ENCODE data around the gene AKAP8L. TPM values are rescaled to one million over a fixed set of nuclear protein-coding genes. Genes with fewer than 3 reads are reported as not detected.

AKAP8L gene
- total RNA-seq, 6 experiments from 2014 or later, result 49.4 to 54.4 (median 52.0) TPM

DNA sequence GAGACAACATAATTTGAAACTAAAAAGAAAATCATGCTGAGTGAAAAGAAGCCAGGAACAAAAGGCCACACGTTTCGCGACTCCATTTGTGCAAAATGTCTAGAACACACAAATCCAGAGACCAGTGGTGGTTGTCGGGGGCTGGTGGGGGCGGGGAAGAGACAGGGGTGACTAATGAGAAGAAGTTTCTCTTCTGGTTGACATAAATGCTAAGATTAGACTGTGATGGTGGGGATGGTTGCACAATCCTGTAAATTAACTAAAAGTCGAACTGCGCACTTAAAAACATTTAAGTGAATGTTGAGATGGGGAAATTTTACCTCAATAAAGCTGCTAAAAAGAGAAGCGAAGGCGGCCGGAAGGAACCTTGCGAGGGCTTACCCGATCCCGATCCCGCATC is 46.3 kb downstream of the AKAP8L start:
- no peaks in the 10 kb centered on the region for H3K9me3 Mint-ChIP-seq
- H3K27ac Mint-ChIP-seq, result no peak overlapping the region
- TF ChIP-seq CTCF (IDR thresholded peaks at IDR 0.05), result no peak
- no peak overlapping the region for H3K4me3 Mint-ChIP-seq
- peaks cover 10% of the 10 kb centered on the region for H3K4me1 Mint-ChIP-seq (ENCODE audit: low read depth)
- H3K36me3 Mint-ChIP-seq (ENCODE audit: low read depth), result peaks cover 14% of the 10 kb centered on the region
- no peak for DNase-seq
- peaks cover 7% of the 10 kb centered on the region for H3K27me3 Mint-ChIP-seq (ENCODE audit: insufficient read depth)

DNA sequence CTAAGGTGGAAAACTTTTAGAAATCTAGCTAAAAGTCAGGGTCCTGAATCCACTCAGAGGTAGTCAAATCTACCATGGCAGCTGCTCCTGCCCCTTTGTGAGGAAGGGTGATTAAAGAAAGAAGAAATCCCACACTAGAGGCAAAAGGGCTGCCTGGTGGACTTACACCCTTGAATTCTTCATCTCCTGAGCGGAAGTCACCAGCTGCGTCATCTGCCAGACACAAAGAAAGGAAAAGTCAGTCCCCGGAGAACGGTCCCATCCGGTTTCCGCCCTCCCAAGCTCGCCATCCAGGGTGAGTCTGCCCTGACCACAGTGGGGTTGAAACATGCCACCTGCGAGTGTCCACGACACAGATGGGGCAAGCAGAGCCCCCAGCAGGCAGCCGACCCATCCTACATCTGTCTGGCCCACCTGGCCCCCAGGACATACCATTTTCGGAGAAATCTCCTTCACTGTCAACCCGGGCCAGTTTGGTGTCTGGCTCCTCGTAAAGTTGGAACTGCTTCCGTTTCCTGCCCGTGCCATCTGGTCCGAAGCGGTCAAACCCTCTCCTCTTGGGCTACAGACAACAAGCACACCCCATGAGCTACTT is 46.9 kb downstream of the AKAP8L start:
- H3K9me3 Mint-ChIP-seq, result no peaks in the 10 kb centered on the region
- H3K4me1 Mint-ChIP-seq (ENCODE audit: low read depth), result peaks cover 4% of the 10 kb centered on the region
- DNase-seq, result no peak
- no peak overlapping the region for H3K4me3 Mint-ChIP-seq
- no peak overlapping the region for H3K27ac Mint-ChIP-seq
- peaks cover 6% of the 10 kb centered on the region for H3K27me3 Mint-ChIP-seq (ENCODE audit: insufficient read depth)
- TF ChIP-seq CTCF (IDR thresholded peaks at IDR 0.05), result no peak
- H3K36me3 Mint-ChIP-seq (ENCODE audit: low read depth), result peaks cover 11% of the 10 kb centered on the region

GRCh38 chr19:15371119-15371518 is 47.7 kb downstream of the AKAP8L start:
- no peak for DNase-seq
- Mint-ChIP-seq H3K36me3 (ENCODE audit: low read depth) (peaks cover 8% of the 10 kb centered on the region), H3K27me3 (ENCODE audit: insufficient read depth) (peaks cover 3% of the 10 kb centered on the region; the same call in 1 of the 2 replicates), H3K27ac (no peak overlapping the region), H3K9me3 (no peaks in the 10 kb centered on the region), H3K4me3 (no peak overlapping the region), H3K4me1 (ENCODE audit: low read depth) (no peaks in the 10 kb centered on the region)
- TF ChIP-seq CTCF (IDR thresholded peaks at IDR 0.05), result no peak

DNA sequence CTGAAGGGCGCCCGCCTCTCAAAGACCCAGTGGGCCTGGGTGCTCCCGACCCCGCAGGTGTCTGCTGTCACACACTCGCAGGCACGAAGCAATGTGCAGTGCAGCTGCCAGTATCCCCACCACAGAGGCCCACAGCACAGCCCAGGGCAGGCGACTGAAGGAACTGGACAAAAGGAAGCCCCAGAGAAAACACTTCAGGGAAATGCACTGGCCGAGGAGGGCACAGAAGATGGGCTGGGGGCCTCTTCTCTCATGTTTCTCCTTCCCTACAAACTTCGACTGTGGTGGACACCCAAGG is 49.2 kb downstream of the AKAP8L start:
- peaks cover 3% of the 10 kb centered on the region; the same call in 1 of the 2 replicates for H3K27me3 Mint-ChIP-seq (ENCODE audit: insufficient read depth)
- DNase-seq, result no peak
- H3K36me3 Mint-ChIP-seq (ENCODE audit: low read depth), result peaks cover 13% of the 10 kb centered on the region
- H3K4me1 Mint-ChIP-seq (ENCODE audit: low read depth), result no peaks in the 10 kb centered on the region
- TF ChIP-seq CTCF (IDR thresholded peaks at IDR 0.05), result no peak
- no peaks in the 10 kb centered on the region for H3K9me3 Mint-ChIP-seq
- no peak overlapping the region for H3K27ac Mint-ChIP-seq
- H3K4me3 Mint-ChIP-seq, result no peak overlapping the region

GRCh38 chr19:15368798-15369593 is 49.8 kb downstream of the AKAP8L start:
- H3K36me3 Mint-ChIP-seq (ENCODE audit: low read depth), result peaks cover 13% of the 10 kb centered on the region
- no peaks in the 10 kb centered on the region for H3K4me1 Mint-ChIP-seq (ENCODE audit: low read depth)
- no peak overlapping the region for H3K27ac Mint-ChIP-seq
- peak overlapping the region; percentile 26; the same call in 1 of the 2 replicates for H3K4me3 Mint-ChIP-seq
- no peak for DNase-seq
- peaks cover 3% of the 10 kb centered on the region; the same call in 1 of the 2 replicates for H3K27me3 Mint-ChIP-seq (ENCODE audit: insufficient read depth)
- no peak for TF ChIP-seq CTCF (IDR thresholded peaks at IDR 0.05)
- H3K9me3 Mint-ChIP-seq, result no peaks in the 10 kb centered on the region

Measured in HFFc6 (cell line).